Subcutaneous abdominal adipose tissue (tissue), 5 donors: ENCODE data around the gene ACAP1.
A peak's percentile ranks its signal among the peaks of the same experiment; 100 is the strongest.
"Not testable (repeated sequence)": the region's sequence is repeated elsewhere in the genome, so short reads cannot be mapped to it uniquely, and the experiment has no call there.

Experiments
- H3K27ac ChIP-seq: one replicate; pipeline ENCODE4 v1.7.0; 2013; ENCODE audit warnings: low read depth, mild to moderate bottlenecking, inconsistent platforms, low read length, moderate library complexity
- H3K27me3 ChIP-seq, 5 donors: one replicate each; pipeline ENCODE4 v1.7.0; 2013; ENCODE audit warnings: low read length in 5 of 5, inconsistent platforms in 1 of 5; ENCODE audit not compliant: control insufficient read depth in 5 of 5, insufficient read depth in 4 of 5
- H3K36me3 ChIP-seq, 5 donors: one replicate each; pipeline ENCODE4 v1.7.0; 2013; ENCODE audit warnings: low read length in 5 of 5; ENCODE audit not compliant: control insufficient read depth in 5 of 5, insufficient read depth in 5 of 5
- H3K4me1 ChIP-seq, 5 donors: one replicate each; pipeline ENCODE4 v1.7.0; 2013; ENCODE audit warnings: low read length in 5 of 5, mild to moderate bottlenecking in 3 of 5, moderate library complexity in 1 of 5; ENCODE audit not compliant: control insufficient read depth in 5 of 5, insufficient read depth in 5 of 5
- H3K4me3 ChIP-seq, 5 donors: one replicate each; pipeline ENCODE4 v1.7.0; 2013; ENCODE audit warnings: low read length in 5 of 5, low read depth in 1 of 5
- H3K9ac ChIP-seq, 5 donors: one replicate each; pipeline ENCODE4 v1.7.0; 2013; ENCODE audit warnings: low read length in 5 of 5, mild to moderate bottlenecking in 4 of 5, moderate library complexity in 3 of 5
- H3K9me3 ChIP-seq, 5 donors: one replicate each; pipeline ENCODE4 v1.7.0; 2013; ENCODE audit warnings: low read length in 5 of 5; ENCODE audit not compliant: control insufficient read depth in 5 of 5
- donor health status: healthy.
- donor health status: healthy.
- donor health status: healthy.
- donor health status: healthy.
- donor health status: healthy.

Gene ACAP1

GRCh38 chr17:7329374-7329996, 6.8 kb upstream of the ACAP1 start:
- H3K27me3 ChIP-seq: peaks cover 0 to 15% (median 9%) of the 10 kb centered on the region in 5 donors
- no peaks in the 10 kb centered on the region for H3K9me3 ChIP-seq
- peak overlapping the region; percentile 57 to 84 (median 71) for H3K9ac ChIP-seq
- peaks cover 3 to 29% (median 20%) of the 10 kb centered on the region in 5 donors for H3K4me1 ChIP-seq
- H3K36me3 ChIP-seq: peaks cover 0 to 27% (median 21%) of the 10 kb centered on the region in 5 donors
- H3K27ac ChIP-seq: peak overlapping the region; percentile 85
- peak overlapping the region; percentile 76 to 94 (median 93) for H3K4me3 ChIP-seq

GRCh38 chr17:7329997-7330637, 6.2 kb upstream of the ACAP1 start:
- Histone ChIP-seq H3K27me3 (peaks cover 6 to 22% (median 14%) of the 10 kb centered on the region in 5 donors), H3K36me3 (peaks cover 0 to 21% (median 17%) of the 10 kb centered on the region in 5 donors), H3K27ac (peak overlapping the region; percentile 85), H3K4me3 (peak overlapping the region; percentile 76 to 94 (median 93)), H3K9me3 (no peaks in the 10 kb centered on the region), H3K9ac (peak overlapping the region; percentile 57 to 84 (median 71)), H3K4me1 (peaks cover 3 to 29% (median 20%) of the 10 kb centered on the region in 5 donors)

- Histone ChIP-seq H3K36me3 (peaks cover 0 to 16% (median 11%) of the 10 kb centered on the region in 5 donors), H3K27ac (peak overlapping the region; percentile 85), H3K9ac (no peak overlapping the region), H3K4me3 (peak overlapping the region in 4 of 5 donors; percentile 22 to 94 (median 90)), H3K4me1 (peaks cover 3 to 29% (median 20%) of the 10 kb centered on the region in 5 donors), H3K9me3 (no peaks in the 10 kb centered on the region), H3K27me3 (peaks cover 8 to 25% (median 19%) of the 10 kb centered on the region in 5 donors)
These were observed 5.7 kb upstream of the ACAP1 start for GRCh38 chr17:7330638-7331015.

- peaks cover 3 to 29% (median 20%) of the 10 kb centered on the region in 5 donors for H3K4me1 ChIP-seq
- H3K4me3 ChIP-seq: no peak overlapping the region
- no peak overlapping the region for H3K27ac ChIP-seq
- H3K9me3 ChIP-seq: no peaks in the 10 kb centered on the region
- no peak overlapping the region for H3K9ac ChIP-seq
- H3K27me3 ChIP-seq: peaks cover 15 to 35% (median 29%) of the 10 kb centered on the region in 5 donors
- H3K36me3 ChIP-seq: peaks cover 0 to 3% (median 0%) of the 10 kb centered on the region in 5 donors
These were observed 4.2 kb upstream of the ACAP1 start for GRCh38 chr17:7332111-7332510.

GRCh38 chr17:7332600-7333069, 3.7 kb upstream of the ACAP1 start:
- H3K4me1 ChIP-seq: peaks cover 3 to 26% (median 20%) of the 10 kb centered on the region in 5 donors

GRCh38 chr17:7334938-7335538, 1.3 kb upstream of the ACAP1 start:
- peaks cover 15 to 37% (median 29%) of the 10 kb centered on the region in 5 donors for H3K27me3 ChIP-seq
- no peak overlapping the region for H3K9ac ChIP-seq
- no peak overlapping the region for H3K4me3 ChIP-seq
- H3K27ac ChIP-seq: no peak overlapping the region
- no peaks in the 10 kb centered on the region for H3K36me3 ChIP-seq
- peaks cover 0 to 8% (median 6%) of the 10 kb centered on the region in 5 donors for H3K4me1 ChIP-seq
- no peaks in the 10 kb centered on the region for H3K9me3 ChIP-seq

More at GRCh38 chr17:7332600-7333069, 3.7 kb upstream of the ACAP1 start:
- H3K36me3 ChIP-seq, H3K27ac ChIP-seq, H3K9me3 ChIP-seq, H3K4me3 ChIP-seq, H3K9ac ChIP-seq: not testable (repeated sequence)
- H3K27me3 ChIP-seq: peaks cover 15 to 37% (median 29%) of the 10 kb centered on the region in 5 donors

- H3K27ac ChIP-seq: not testable (repeated sequence)
These were observed 564 bp upstream of the ACAP1 start for GRCh38 chr17:7335765-7336164.

GRCh38 chr17:7337600-7337999, 1.3 kb downstream of the ACAP1 start:
- H3K9me3 ChIP-seq, H3K4me3 ChIP-seq, H3K36me3 ChIP-seq, H3K9ac ChIP-seq, H3K4me1 ChIP-seq, H3K27ac ChIP-seq: not testable (repeated sequence)
- H3K27me3 ChIP-seq: peaks cover 23 to 37% (median 31%) of the 10 kb centered on the region in 5 donors

More at GRCh38 chr17:7335765-7336164, 564 bp upstream of the ACAP1 start:
- H3K4me3 ChIP-seq, H3K36me3 ChIP-seq, H3K9ac ChIP-seq, H3K9me3 ChIP-seq, H3K4me1 ChIP-seq: not testable (repeated sequence)
- peaks cover 15 to 37% (median 29%) of the 10 kb centered on the region in 5 donors for H3K27me3 ChIP-seq

- H3K27ac ChIP-seq: no peak overlapping the region
- no peaks in the 10 kb centered on the region for H3K9me3 ChIP-seq
- no peak overlapping the region for H3K4me3 ChIP-seq
- no peaks in the 10 kb centered on the region for H3K36me3 ChIP-seq
- H3K4me1 ChIP-seq: peaks cover 0 to 4% (median 0%) of the 10 kb centered on the region in 5 donors
- peaks cover 16 to 24% (median 20%) of the 10 kb centered on the region in 5 donors for H3K27me3 ChIP-seq
- no peak overlapping the region for H3K9ac ChIP-seq
These were observed 3.9 kb downstream of the ACAP1 start for GRCh38 chr17:7340179-7340578.

- peaks cover 0 to 4% (median 0%) of the 10 kb centered on the region in 5 donors for H3K4me1 ChIP-seq
- no peaks in the 10 kb centered on the region for H3K36me3 ChIP-seq
- H3K9ac ChIP-seq: no peak overlapping the region
- no peak overlapping the region for H3K4me3 ChIP-seq
- H3K27ac ChIP-seq: no peak overlapping the region
- H3K9me3 ChIP-seq: no peaks in the 10 kb centered on the region
- H3K27me3 ChIP-seq: peaks cover under 1 to 12% (median 11%) of the 10 kb centered on the region in 5 donors
These were observed 5.5 kb downstream of the ACAP1 start for GRCh38 chr17:7341842-7342241.
